Spinal cord (tissue), 10 donors: Measurements from ENCODE around the gene PREX1. TPM values are rescaled to one million over a fixed set of nuclear protein-coding genes. Genes with fewer than 3 reads are reported as not detected.
"Not testable (repeated sequence)": the region's sequence is repeated elsewhere in the genome, so short reads cannot be mapped to it uniquely, and the experiment has no call there.

Source experiments
- DNase-seq, 6 donors: peaks; one replicate each; pipeline versions ENCODE4 v3.0.0 to v3.0.0-alpha.2; 2013 to 2015; ENCODE audit warnings: low spot score in 6 of 6, low read depth in 4 of 6
- H3K27ac ChIP-seq: one replicate; pipeline ENCODE4 v1.5.1; 2013; ENCODE audit warnings: low read depth, low read length, control low read depth
- H3K27me3 ChIP-seq: one replicate; pipeline ENCODE4 v1.6.1; 2013; ENCODE audit warnings: low read length; ENCODE audit not compliant: control insufficient read depth, insufficient read depth
- H3K36me3 ChIP-seq: one replicate; pipeline ENCODE4 v1.6.1; 2013; ENCODE audit warnings: low read length; ENCODE audit not compliant: control insufficient read depth, insufficient read depth
- H3K4me1 ChIP-seq: one replicate; pipeline ENCODE4 v1.6.1; 2013; ENCODE audit warnings: low read length; ENCODE audit not compliant: control insufficient read depth, insufficient read depth
- H3K4me3 ChIP-seq: one replicate; pipeline ENCODE4 v1.5.1; 2013; ENCODE audit warnings: low read depth, low read length, control low read depth
- H3K9me3 ChIP-seq: one replicate; pipeline ENCODE4 v1.6.1; 2013; ENCODE audit warnings: low read length; ENCODE audit not compliant: control insufficient read depth, insufficient read depth
- WGBS: methylation state at CpG from one replicate; pipeline ENCODE4 v1.1.5; 2013; ENCODE audit warnings: missing lambda C conversion rate; ENCODE audit not compliant: insufficient coverage; 5-methylcytosine and 5-hydroxymethylcytosine counted together
- polyA plus RNA-seq, 2 donors: library from polyadenylated mRNA; unstranded; fragments of 120-200 nt; gene quantifications; one replicate each; pipeline ENCODE4 v1.2.1, GENCODE V29; 2013; ENCODE audit not compliant: insufficient read length in 2 of 2
- total RNA-seq, 2 donors: library from RNA; depleted of rRNA in 1 of 2; stranded (reverse); fragments of 120-200 nt in 1 of 2; fragments of >200 nt in 1 of 2; gene quantifications; one replicate each; pipeline versions ENCODE4 v1.2.3 to v1.2.4, GENCODE V29; 2013 to 2014
- donor health status: healthy.

The PREX1 gene
- total and polyA plus RNA-seq, 4 donors, result 46.7 to 99.1 (median 72.9) TPM

- 65% methylated on average over 12 of the region's 13 CpGs for WGBS
- Histone ChIP-seq H3K27ac (peak overlapping the region; percentile 38), H3K4me3 (no peak overlapping the region), H3K4me1 (peaks cover 55% of the 10 kb centered on the region), H3K36me3 (peaks cover under 1% of the 10 kb centered on the region), H3K9me3 (no peaks in the 10 kb centered on the region), H3K27me3 (no peaks in the 10 kb centered on the region)
- DNase-seq, result no peak
These were observed 64.4 kb downstream of the PREX1 start for GRCh38 chr20:48763216-48763914.

- no peak for DNase-seq
- H3K9me3 ChIP-seq, result no peaks in the 10 kb centered on the region
- no peak overlapping the region for H3K27ac ChIP-seq
- H3K4me3 ChIP-seq, result no peak overlapping the region
- peaks cover 52% of the 10 kb centered on the region for H3K4me1 ChIP-seq
- no peaks in the 10 kb centered on the region for H3K27me3 ChIP-seq
- peaks cover 3% of the 10 kb centered on the region for H3K36me3 ChIP-seq
- WGBS, result 96% methylated on average over 3 of the region's 3 CpGs
These were observed 65.9 kb downstream of the PREX1 start for GRCh38 chr20:48761874-48762273.

GRCh38 chr20:48761023-48761785, 66.6 kb downstream of the PREX1 start:
- Histone ChIP-seq H3K27ac (no peak overlapping the region), H3K9me3 (no peaks in the 10 kb centered on the region), H3K27me3 (no peaks in the 10 kb centered on the region), H3K4me3 (no peak overlapping the region), H3K4me1 (peaks cover 50% of the 10 kb centered on the region), H3K36me3 (peaks cover 3% of the 10 kb centered on the region)
- no peak for DNase-seq
- 92% methylated on average over 2 of the region's 12 CpGs for WGBS

GRCh38 chr20:48760403-48760983, 67.3 kb downstream of the PREX1 start:
- 65% methylated on average over 5 of the region's 8 CpGs for WGBS
- H3K27ac ChIP-seq, result no peak overlapping the region
- no peaks in the 10 kb centered on the region for H3K9me3 ChIP-seq
- no peaks in the 10 kb centered on the region for H3K27me3 ChIP-seq
- DNase-seq, result no peak
- no peak overlapping the region for H3K4me3 ChIP-seq
- H3K4me1 ChIP-seq, result peaks cover 44% of the 10 kb centered on the region
- peaks cover 3% of the 10 kb centered on the region for H3K36me3 ChIP-seq

GRCh38 chr20:48759631-48760245, 68.1 kb downstream of the PREX1 start:
- DNase-seq, result peak in 1 of 6 donors; percentile 36
- Histone ChIP-seq H3K4me3 (no peak overlapping the region), H3K4me1 (peaks cover 42% of the 10 kb centered on the region), H3K36me3 (peaks cover 3% of the 10 kb centered on the region), H3K27ac (no peak overlapping the region), H3K9me3 (no peaks in the 10 kb centered on the region), H3K27me3 (no peaks in the 10 kb centered on the region)
- 87% methylated on average over 5 of the region's 7 CpGs for WGBS

- no peak for DNase-seq
- H3K27ac ChIP-seq, result no peak overlapping the region
- H3K4me3 ChIP-seq, result no peak overlapping the region
- no peaks in the 10 kb centered on the region for H3K27me3 ChIP-seq
- WGBS, result 71% methylated on average over 11 of the region's 16 CpGs
- H3K36me3 ChIP-seq, result peaks cover 3% of the 10 kb centered on the region
- H3K9me3 ChIP-seq, result no peaks in the 10 kb centered on the region
- H3K4me1 ChIP-seq, result peaks cover 44% of the 10 kb centered on the region
These were observed 69.5 kb downstream of the PREX1 start for GRCh38 chr20:48758206-48758820.

- 77% methylated on average over 1 of the region's 6 CpGs for whole genome bisulfite sequencing
- not testable (repeated sequence) for H3K36me3 ChIP-seq, H3K4me3 ChIP-seq, H3K9me3 ChIP-seq, H3K27me3 ChIP-seq, H3K27ac ChIP-seq, DNase-seq
- H3K4me1 ChIP-seq, result peaks cover 51% of the 10 kb centered on the region
These were observed 71.0 kb downstream of the PREX1 start for GRCh38 chr20:48756774-48757173.

GRCh38 chr20:48754292-48754691, 73.5 kb downstream of the PREX1 start:
- no peak overlapping the region for H3K27ac ChIP-seq

GRCh38 chr20:48752963-48753362, 74.8 kb downstream of the PREX1 start:
- Histone ChIP-seq H3K27ac (no peak overlapping the region), H3K4me3 (no peak overlapping the region), H3K9me3 (no peaks in the 10 kb centered on the region), H3K4me1 (peaks cover 56% of the 10 kb centered on the region), H3K27me3 (no peaks in the 10 kb centered on the region), H3K36me3 (peaks cover 3% of the 10 kb centered on the region)
- no peak for DNase-seq
- 90% methylated on average over 3 of the region's 6 CpGs for WGBS

More at GRCh38 chr20:48754292-48754691, 73.5 kb downstream of the PREX1 start:
- no peaks in the 10 kb centered on the region for H3K9me3 ChIP-seq
- no peaks in the 10 kb centered on the region for H3K27me3 ChIP-seq
- 48% methylated on average over 8 of the region's 8 CpGs for WGBS
- H3K4me1 ChIP-seq, result peaks cover 58% of the 10 kb centered on the region
- DNase-seq, result no peak
- H3K36me3 ChIP-seq, result peaks cover 5% of the 10 kb centered on the region
- no peak overlapping the region for H3K4me3 ChIP-seq
